Right hindlimb (tissue), 1 donor: ENCODE measurements around the gene GARNL3.

Source experiments
- DNase-seq: peaks from one replicate; pipeline ENCODE4 v3.0.0-alpha.2; 2018

GARNL3 gene

GRCh38 chr9:127353882-127354281 lies 89.3 kb downstream of the GARNL3 start:
- DNase-seq, result no peak

DNA sequence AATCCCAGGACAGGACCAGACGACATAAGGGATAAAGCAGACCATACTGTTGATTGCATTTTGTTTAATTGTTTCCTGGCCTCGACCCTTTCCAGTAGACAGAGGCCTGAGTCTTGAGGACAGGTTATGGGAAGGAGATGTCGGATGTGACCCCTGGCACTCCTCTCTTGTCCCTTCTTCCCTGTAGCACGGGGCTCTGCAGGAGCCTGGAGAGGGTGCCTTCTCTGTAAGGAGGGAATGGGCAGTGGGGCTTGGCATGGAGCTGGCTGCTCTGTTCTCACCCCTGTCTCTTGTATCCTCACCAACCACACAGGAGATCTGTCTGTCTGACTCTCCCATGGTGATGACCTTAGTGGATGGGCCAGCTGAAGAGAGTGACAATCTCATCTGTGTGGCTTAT lies 92.3 kb downstream of the GARNL3 start:
- no peak for DNase-seq

- DNase-seq, result no peak
Observed at GRCh38 chr9:127358023-127358535, 93.5 kb downstream of the GARNL3 start.

DNA sequence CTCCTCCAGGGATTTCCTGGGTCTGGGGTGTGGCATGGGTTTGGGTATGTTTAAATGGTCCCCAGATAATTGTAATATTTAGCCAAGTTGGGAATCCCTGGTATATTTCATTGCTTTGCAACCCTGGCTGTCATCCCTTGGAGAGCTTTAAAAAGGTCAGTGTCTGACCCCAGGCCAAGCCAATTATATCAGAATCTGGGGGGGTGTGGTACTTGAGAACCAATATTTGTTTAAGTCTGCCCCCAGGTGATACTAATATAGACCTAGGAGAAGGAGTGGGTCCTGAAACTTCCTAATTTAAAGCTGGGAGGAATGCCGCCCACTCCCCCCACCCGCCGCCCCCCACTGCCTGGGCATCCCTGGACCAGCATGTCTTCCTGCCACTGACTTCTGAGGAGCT lies 94.2 kb downstream of the GARNL3 start:
- DNase-seq, result no peak

DNA sequence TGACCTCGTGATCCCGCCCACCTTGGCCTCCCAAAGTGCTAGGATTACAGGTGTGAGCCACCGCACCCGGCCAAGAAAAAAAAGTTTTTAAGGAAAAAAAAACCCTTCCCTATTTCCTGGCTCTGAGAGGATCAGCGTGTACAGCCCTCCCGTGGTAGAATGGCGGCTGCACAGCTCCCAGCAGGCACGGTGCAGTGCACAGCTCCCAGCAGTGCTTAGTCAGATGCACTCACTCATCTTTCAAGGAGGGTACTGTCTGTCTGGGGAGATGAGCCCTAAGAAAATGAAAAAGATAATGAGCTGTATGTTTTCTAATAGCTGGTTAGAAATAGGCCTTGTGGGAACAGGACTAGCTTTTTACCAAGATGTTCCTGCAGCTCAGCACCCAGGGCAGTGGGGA lies 95.7 kb downstream of the GARNL3 start:
- DNase-seq, result no peak

- no peak for DNase-seq
Observed at GRCh38 chr9:127360829-127361228, 96.3 kb downstream of the GARNL3 start.

DNA sequence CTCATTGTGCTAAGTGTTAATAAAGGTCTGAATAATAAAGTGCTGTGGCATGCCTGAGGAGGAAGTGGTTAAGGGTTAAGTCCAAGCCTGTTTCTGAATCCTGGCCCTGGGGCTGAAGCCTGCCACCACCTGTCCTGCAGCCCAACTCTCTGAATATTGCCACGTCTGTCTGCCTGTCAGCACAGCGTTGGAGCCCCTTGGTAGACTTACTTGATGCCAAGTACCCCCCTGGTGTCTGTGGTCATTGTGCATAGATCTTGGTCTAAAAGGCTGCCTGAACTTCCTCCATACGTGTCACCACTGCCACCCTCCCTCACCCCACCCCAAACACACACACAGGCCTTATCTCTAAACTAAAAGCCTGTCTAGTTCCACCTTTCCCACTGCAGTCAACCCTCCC lies 97.0 kb downstream of the GARNL3 start:
- no peak for DNase-seq

DNA sequence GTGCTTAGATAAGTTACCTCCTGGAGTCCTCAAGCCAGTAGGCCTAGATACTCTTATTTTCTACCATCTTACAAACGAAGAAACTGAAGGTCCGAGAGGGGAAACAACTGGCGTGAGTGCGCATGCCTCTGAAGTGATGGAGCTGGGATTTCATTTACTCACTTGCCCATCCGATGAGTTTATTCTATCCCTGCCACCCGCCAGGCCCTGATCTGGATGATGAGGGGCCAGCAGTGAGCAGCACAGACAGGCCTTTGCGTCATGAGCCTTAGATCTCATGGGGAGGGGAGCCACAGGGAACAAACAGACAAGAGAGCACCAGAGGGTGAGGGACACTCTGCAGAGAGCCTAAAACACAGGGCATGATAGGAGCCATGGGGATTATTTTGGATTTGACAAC lies 98.3 kb downstream of the GARNL3 start:
- DNase-seq, result no peak

- DNase-seq, result no peak
Observed at GRCh38 chr9:127365461-127365860, 100.9 kb downstream of the GARNL3 start.

GRCh38 chr9:127366594-127366993 lies 102.0 kb downstream of the GARNL3 start:
- DNase-seq, result no peak

GRCh38 chr9:127368852-127369402 lies 104.4 kb downstream of the GARNL3 start:
- DNase-seq, result no peak

GRCh38 chr9:127369428-127369827 lies 104.9 kb downstream of the GARNL3 start:
- no peak for DNase-seq

DNA sequence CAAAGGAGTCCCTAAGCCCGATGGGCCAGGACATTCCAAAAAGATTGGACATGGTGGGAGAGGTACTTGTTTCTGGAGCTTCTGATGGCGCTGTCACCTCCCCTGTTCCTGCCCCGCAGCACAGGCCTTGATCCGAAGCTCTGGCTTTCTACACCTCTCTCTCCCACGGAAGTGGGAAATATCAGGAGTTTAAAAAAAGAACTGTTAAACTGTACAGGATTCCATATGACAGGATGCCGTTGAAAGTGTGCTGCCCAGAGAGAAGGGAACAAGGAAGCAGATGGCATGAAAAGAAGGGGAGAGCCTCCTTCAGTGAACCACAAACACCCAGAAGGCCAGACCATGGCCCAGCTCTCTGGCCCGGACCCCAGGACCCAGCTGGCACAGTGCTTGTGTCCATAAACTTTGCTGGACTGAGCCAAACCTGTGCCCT lies 105.6 kb downstream of the GARNL3 start:
- DNase-seq, result no peak

DNA sequence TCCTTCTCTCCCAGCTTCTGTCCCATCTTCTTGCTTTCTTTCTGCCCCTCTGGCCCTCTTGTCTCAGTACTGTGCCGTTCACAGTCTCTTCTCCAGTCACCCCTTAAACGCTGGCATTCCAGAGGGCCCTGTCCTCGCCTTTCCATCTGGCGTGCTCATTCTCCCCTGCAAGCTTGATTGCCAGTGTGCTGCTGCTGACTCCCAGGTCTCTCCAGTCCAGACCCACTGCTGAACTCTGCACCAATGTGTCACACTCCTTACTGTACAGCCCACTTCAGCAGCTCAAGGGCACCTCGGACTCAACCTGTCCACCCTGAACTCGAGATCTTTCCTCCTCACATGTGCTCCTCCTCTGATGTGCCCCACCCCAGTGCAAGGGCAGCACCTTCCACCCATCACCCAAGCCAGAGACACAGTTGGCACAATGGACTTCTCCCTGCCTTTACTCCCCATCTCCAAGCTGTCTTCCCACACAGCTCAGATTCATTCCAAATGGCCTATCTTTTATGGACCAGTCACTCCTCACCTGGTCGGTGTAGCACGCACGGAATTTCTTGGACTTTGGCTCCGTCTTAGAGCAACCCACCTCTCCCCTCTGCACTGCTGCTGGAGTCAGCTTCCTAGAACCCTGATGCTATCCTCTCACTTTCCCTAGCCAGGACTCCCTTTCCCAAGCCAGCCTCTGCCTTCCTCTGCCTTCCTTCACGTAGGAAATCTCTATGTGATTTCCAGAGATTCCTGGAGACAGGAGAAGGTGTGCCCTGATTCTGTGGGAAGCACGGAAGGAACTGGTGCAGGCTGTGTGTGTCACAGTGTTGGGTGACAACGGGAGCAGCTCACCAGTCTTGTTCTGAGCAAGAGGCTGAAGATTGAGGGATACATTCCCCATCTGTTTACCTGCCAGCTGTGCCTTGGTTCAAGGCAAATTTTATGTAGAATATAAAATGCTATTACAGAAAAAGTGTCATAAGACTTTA lies 106.4 kb downstream of the GARNL3 start:
- no peak for DNase-seq

GRCh38 chr9:127380479-127380878 lies 115.9 kb downstream of the GARNL3 start:
- DNase-seq, result no peak

DNA sequence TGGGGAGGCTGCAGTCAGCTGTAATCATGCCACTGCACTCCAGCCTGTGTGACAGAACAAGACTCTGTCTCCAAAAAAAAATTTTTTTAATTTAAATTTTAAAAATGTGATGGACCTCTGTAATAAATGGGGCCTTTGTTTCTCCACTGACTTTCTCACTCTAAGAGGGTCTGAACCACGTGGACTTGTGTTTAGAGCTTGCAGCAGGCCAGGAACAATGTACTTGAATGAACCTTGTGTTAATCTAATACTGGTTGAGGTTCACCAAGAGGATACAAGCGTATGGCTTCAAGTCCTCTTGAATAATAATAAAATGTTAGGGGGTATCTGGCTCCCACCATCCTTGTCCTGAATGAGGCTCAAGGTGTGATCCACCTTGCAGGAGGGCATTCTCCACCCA lies 118.0 kb downstream of the GARNL3 start:
- DNase-seq, result no peak

DNA sequence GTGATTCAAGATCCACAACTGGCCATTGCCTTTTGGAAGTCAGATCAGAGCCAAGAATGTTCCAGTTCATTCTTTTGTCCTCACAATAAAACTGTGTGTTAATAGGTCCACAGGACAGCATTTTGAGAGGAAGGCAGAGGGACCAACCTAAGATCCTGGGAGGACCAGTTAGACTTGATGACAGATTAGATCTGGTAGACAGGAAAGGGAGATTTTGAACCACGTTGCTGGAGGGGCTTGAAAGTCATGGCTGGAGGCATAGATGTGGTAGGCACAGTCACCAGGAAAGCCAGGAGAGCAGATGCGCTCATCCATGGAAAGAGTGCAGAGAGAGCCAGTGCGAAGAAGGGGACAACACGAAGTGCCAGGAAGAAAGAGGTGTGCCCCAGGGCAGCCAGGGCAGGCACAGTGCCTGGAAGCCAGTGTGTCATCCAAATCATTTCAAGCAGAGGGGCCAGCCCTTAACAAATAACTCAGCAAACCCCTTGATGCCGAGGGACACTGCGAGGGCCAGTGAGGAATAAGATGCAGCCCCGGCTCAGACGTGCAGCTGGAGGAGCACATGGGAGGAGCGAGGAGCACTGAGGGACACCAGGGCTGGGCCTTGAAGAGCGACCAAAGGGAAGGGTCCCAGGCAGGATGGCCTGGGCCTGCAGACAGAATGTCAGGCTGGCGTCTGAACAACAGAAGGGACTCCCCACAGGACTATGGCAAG lies 119.6 kb downstream of the GARNL3 start:
- DNase-seq, result no peak

DNA sequence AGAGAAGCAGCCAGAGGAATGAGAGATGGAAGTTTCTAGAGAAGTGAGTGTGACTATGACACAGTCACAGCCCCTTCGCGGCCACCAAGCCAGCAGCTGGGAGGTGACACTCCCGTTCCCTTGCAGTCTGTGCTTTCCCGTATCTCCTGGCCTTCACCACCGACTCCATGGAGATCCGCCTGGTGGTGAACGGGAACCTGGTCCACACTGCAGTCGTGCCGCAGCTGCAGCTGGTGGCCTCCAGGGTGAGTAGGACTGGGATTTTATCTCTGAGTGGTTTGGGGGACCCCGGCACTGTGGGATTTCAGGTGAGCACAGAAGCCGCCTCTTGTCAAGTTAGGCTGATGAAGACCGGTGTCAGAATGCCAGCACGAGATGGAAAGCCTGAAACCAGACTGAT lies 120.3 kb downstream of the GARNL3 start:
- no peak for DNase-seq

GRCh38 chr9:127386249-127386648 lies 121.7 kb downstream of the GARNL3 start:
- no peak for DNase-seq

GRCh38 chr9:127386981-127387380 lies 122.4 kb downstream of the GARNL3 start:
- no peak for DNase-seq

DNA sequence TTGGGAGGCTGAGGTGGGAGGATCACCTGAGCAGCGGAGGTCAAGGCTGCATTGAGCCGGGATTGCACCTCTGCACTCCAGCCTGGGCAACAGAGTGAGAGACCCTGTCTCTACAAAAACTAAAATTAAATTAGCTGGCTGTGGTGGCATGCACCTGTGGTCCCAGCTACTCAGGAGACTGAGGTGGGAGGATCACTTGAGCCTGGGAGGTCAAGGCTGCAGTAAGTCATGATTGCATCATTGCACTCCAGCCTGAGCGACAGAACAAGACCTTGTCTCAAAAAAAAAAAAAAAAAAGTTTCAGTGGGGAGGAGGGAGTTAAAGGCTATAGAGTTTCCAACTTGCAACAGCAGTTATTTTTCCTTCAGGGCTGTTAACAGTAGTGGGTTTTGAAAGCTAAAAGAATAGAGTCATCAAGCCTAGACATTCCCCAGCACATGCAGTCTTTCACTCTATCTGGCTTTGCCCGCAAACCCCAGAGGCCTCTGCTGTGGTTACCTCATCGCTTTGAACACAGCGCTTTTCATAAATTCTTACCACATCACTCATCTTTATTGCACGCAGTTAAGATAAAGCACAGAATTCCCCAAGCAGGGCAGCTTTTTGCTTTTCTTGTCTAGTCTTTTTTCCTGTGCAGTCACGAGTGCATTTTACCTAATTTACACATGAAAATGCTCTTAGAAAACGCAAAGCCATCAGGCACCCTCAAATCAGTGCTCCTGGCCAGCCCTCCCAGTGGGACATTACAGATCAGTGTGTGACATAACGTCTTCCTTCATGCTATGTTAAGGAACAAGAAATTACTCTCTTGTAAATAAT lies 123.7 kb downstream of the GARNL3 start:
- DNase-seq, result peak; percentile 56

DNA sequence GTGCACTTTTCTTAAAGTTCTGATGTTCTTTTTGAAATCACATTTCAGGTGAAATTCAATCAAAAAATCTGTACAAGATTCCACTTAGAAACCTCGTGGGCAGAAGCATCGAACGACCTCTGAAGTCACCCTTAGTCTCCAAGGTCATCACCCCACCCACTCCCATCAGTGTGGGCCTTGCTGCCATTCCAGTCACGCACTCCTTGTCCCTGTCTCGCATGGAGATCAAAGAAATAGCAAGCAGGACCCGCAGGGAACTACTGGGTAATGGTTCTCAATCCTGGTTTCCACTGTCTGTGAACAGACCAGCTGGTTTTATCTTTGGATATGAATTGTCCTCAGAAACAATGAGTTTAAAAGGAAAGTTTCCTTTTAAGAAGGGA lies 124.3 kb downstream of the GARNL3 start:
- DNase-seq, result no peak
